Sigmoid colon (tissue), 4 donors: ENCODE measurements around the gene ST6GALNAC3.

Experiments
- POLR2AphosphoS5 ChIP-seq, 4 donors: sonication (generic); formaldehyde crosslinking; IDR thresholded peaks; one replicate each; pipeline ENCODE4 v1.6.1; 2017; ENCODE audit warnings: antibody characterized with exemption in 4 of 4
- TF ChIP-seq, protein P1 (sequence below), 4 experiments: fragments of 450-650 bp in 3 of 4; fragments of 200-600 bp in 1 of 4; IDR thresholded peaks; one replicate each; pipeline ENCODE4 v1.5.1; 2016 to 2019; ENCODE audit warnings: antibody characterized with exemption in 4 of 4, mild to moderate bottlenecking in 3 of 4, moderate library complexity in 2 of 4

DNA sequence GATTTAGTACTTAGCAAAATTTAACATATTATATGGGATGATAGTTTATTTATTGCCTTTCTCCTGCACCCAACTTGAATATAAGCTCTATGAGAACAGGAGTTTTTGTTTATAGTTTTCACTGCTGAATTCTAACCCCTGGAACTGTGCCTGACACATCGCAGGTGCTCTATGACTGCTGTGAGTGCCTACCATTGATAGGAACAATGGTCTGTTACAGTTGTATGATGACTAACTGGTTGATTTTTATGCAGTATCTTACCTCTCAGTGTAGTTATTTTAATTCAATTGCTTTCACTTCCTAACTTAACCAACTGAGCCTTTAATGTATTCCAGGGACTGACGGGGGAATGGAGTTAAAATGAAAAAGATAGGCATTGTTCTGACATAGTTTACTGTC lies 336.0 kb downstream of the ST6GALNAC3 start:
- TF ChIP-seq POLR2AphosphoS5 (IDR thresholded peaks at IDR 0.05): no peak
- TF ChIP-seq, protein P1, sequence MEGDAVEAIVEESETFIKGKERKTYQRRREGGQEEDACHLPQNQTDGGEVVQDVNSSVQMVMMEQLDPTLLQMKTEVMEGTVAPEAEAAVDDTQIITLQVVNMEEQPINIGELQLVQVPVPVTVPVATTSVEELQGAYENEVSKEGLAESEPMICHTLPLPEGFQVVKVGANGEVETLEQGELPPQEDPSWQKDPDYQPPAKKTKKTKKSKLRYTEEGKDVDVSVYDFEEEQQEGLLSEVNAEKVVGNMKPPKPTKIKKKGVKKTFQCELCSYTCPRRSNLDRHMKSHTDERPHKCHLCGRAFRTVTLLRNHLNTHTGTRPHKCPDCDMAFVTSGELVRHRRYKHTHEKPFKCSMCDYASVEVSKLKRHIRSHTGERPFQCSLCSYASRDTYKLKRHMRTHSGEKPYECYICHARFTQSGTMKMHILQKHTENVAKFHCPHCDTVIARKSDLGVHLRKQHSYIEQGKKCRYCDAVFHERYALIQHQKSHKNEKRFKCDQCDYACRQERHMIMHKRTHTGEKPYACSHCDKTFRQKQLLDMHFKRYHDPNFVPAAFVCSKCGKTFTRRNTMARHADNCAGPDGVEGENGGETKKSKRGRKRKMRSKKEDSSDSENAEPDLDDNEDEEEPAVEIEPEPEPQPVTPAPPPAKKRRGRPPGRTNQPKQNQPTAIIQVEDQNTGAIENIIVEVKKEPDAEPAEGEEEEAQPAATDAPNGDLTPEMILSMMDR (IDR thresholded peaks at IDR 0.05): no peak
